HG03045 (cell line): ENCODE data around the gene NHEJ1.

Source experiments
- ATAC-seq: cut with Tn5 transposase; IDR thresholded peaks from one replicate; pipeline ENCODE4 v1.9.1; 2021; ENCODE audit warnings: mild to moderate bottlenecking, moderate library complexity; ENCODE audit not compliant: unreplicated experiment

NHEJ1 gene

DNA sequence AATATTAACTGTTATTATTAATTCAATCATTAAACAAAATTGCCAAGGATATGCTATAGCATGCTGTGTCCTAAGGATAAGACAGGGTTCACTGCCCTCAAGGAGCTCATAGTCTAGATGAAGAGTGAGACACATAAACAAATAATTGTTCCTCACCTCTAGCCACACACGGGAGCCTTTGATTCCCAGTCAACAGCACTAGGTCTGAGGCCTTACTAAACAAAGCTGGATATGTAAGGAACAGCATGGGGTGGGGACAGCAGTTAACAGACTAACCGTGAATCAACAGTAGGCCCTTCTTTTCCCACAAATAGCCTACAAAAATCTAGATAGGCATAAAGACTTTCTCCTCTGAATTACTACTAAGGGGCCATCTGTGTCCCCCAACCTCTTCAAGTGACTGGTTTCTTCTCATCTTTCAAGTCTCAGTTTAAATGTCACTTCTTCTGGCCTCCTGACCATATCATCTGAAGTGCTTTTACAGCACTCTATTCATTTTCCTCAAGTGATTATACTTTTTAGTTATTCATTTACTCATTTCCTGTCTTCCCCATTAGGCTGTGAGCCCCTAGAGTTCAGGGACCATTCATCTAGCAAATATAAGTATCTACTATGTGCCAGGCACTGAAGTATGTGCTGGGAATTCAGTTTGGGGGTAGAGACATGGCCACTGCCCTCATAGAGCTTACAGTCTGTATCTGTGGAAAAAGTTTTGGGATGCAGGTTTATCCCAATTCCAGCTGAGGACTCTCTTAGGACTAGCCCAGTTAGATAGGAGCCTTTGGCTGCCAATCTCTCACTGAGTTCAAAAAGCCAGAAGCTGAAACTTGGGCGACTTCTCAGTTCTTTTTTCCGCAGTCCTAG, 69.9 kb downstream of the NHEJ1 start:
- ATAC-seq: no peak

DNA sequence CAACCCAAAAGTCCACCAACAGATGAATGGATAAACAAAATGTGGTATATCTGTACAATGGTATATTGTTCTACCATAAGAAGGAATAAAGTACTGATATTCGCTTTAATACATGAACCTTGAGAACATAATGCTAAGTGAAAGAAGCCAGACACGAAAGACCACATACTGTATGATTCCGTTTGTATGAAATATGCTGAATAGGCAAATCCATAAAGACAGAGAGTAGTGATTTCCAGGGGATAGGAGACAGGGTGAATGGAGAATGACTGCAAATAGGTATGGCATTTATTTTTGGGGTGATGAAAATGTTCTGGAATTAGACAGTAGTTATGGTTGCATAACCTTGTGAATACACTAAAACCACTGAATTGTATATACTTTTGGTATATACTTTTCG, 71.3 kb downstream of the NHEJ1 start:
- ATAC-seq: no peak

DNA sequence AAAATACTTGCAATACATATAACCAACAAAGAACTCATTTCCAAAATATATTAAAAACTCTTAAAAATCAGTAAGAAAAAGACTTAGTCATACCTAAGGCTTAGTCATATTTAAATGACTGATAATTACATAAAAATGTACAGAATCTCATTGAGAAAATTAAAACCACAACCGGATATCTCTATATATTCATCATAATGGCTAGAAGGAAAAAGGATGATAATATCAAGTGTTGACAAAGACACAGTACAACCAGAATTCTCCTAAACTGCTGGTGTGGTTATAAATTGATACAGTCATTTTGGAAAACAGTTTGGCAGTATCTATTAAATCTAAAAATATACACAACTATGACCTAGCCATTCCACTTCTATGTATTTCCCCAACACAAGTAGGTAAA, 72.8 kb downstream of the NHEJ1 start:
- no peak for ATAC-seq

DNA sequence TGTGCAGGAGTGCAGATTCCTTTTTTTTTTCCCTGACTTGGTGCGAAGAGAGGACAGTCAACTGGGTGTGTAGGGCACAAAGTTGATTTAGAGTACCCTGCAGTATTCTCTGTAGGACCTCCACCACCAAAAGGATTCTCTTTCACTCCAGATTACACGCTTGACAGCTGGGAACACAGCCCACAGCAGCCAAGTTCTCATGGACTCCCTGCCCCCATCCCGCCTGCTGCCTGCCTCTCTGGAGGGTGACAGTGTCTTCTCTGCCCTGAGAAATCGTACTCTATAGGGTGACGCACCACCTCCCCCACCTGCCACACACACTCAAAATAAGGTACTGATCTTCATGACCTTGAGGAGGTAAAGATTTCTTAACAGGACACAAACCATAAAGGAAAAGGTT, 73.3 kb downstream of the NHEJ1 start:
- no peak for ATAC-seq

DNA sequence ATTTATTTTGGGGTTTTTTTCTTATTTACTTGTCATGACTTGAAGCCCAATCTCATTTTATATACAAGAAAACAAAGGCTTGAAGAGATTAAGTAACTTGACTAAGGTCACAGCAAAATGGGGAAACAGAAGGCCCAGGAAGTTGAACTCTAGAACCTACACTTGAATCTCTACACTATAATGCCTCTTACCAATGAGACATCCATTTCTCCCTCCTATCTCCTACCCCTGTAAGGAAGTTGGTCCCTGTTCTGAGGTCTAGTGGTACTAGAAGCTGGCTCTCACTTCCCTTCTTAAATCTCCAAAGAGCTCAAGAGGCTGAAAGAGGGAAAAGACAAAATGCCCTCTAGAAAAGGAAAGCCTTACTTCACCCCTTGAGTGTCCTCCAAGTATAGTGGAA, 74.4 kb downstream of the NHEJ1 start:
- no peak for ATAC-seq

DNA sequence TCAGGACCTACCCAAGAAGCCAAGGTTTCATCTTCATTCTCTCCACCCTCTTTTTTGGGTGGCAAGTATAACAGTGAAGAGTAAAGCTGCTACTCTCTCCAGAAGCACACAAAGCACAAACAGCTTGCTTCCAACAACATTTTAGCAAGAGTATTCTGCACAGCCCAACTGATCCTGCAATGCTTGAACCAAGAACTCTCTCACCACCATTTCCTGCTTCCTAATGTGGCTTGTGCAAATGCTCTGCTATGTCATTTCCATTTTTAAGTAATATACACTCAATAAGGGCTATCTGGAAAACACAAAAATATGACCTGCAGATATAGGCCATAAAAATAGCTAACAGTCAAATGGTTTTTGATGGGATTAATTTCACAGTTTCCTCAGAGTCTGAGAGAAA, 75.8 kb downstream of the NHEJ1 start:
- ATAC-seq: no peak

DNA sequence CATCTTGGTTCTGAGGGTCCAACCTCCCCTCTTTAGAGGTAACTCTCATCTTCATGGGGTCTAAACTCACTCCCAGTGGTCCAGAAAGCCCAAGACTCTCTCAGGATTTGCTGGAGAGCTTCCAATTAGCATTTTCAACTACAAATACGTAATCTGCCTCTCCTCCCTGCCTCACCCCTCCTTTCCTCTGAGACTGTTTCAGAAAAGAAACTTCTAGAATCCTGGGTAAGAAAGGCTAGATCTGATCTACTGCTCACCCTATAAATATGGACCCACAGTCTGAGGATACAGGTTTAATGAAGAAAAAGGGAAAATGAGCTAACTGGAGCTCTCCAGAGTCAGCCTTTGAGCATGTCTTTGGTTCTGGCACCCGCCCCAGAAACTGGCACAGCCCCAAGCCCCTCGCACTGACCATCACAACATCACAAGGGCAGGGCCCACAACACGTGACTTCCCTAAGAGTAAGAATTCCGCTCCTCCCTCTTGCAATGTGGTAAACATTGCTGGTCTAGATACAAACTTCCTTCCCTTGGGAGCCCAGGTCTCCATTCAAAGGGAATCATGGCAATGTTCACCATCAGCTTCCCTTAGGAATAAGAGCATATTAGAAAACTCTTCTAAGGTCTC, 78.2 kb downstream of the NHEJ1 start:
- no peak for ATAC-seq

DNA sequence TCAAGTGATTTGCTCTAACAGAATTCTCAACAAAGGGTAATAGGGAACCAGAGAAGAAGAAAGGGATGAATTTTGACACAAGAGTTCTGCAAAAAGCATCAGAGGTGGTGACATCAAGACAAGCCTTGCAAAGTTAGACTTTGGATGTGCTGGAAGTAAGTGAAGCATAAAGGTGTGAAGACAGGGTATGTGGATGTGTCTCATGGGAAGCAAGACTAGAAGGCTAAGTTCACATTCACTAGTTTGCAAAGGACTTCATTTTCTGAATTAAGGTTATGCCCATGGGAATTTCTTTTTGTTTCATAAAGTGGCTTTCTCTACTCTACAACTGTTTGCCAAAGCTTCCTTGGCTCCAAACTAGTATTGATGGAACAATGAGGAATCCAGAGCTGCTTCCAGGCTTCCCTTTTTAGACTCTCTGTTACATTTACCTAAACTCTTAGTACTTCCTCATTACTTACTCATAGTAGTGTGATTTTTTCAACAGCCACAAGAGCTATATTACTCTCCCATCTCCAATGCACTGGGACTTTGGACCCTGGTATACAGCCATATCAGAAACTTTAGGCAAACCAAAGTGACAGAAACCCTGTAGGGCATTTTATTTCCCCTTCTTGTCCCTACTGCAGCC, 78.8 kb downstream of the NHEJ1 start:
- ATAC-seq: no peak

DNA sequence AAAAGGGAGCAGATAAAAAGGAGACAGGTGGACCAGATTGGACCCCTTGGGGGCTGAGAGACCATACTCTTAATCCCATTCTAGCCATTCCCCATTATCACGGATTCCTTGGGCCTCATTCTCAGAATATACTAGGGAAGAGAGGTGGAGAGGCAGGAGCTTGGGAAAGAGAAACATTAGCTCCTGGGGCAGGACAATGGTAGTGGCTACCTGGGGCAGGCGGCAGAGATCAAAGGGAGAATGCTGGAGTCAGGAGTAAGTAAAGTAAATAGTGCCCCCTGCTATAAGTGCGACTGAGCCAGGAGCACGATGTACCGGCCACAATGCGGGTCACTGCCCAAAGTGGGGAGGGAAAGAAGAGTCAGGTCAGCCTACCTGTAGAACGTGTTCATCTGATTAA, 79.5 kb downstream of the NHEJ1 start:
- no peak for ATAC-seq

DNA sequence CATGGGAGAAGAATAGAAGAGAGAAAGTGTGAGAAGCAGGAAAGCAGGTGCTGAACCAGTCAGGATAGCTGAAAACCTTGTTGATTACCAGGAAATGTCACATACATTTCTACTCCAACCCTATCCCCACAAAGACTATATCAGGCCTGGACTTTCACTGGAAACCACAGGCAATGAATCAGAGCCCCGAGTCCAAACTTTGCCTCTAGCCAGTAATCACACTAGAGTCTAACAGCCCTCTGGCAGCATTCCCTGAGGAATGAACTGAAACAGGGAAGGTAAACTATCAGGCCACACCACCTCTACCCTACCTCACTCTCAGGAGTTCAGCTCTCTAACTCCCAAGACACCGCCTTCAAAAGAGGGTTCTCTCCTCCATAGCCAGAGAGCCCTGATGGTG, 81.2 kb downstream of the NHEJ1 start:
- no peak for ATAC-seq

DNA sequence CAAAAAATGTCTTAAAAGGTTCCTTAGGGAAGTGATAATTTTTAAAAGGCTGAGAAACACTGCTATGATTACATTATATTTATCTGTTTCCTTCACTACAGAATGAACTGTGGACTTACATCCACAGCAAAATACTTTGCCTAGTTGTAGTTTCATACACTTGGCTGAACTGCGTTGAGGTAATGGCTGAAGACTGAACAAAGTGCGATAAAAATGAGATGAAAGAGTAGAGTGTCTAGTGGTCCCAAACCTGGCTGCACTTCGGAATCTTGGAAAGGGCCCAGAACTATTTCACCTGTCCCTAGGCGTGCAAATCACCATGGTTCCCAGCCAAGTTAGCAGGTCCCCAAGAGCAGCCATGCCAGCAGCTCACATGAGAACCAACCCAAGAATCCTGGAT, 81.7 kb downstream of the NHEJ1 start:
- ATAC-seq: no peak

DNA sequence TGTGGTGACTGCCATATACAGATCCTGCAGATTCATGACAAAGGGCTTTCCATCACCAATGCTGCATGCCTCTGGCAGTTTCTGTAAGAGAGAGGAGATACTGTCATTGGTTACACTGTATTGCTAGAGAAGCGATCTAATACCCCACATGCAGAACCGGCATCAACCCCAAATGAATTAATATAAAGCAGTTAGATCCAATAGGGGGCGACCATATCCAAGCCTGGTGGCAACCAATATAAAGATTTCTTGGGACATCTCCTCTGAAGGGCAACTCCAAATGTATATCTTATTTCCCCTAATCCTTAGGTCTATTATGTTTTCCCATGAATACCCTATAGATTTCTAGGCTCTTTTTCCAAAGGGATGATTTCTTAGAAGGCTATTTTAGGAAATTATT, 82.5 kb downstream of the NHEJ1 start:
- no peak for ATAC-seq

DNA sequence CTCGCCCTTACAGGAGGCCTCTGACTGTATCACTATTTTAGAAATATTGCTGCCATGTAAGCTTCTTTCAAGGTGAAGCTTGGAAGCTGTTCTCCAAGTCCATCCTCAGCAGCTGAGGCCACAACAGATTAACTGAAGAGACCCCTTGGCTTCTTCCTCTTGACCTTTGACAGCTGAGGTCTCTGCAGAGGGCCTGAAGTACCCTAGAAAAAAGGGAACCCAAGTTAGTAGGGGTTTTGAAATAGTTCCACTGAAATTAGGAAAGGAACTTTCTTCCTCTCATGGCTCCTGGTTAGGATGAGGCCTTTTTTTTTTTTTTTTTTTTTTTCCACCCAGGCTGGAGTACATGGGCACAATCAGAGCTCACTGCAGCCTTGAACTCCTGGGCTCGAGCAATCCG, 84.4 kb downstream of the NHEJ1 start:
- no peak for ATAC-seq

DNA sequence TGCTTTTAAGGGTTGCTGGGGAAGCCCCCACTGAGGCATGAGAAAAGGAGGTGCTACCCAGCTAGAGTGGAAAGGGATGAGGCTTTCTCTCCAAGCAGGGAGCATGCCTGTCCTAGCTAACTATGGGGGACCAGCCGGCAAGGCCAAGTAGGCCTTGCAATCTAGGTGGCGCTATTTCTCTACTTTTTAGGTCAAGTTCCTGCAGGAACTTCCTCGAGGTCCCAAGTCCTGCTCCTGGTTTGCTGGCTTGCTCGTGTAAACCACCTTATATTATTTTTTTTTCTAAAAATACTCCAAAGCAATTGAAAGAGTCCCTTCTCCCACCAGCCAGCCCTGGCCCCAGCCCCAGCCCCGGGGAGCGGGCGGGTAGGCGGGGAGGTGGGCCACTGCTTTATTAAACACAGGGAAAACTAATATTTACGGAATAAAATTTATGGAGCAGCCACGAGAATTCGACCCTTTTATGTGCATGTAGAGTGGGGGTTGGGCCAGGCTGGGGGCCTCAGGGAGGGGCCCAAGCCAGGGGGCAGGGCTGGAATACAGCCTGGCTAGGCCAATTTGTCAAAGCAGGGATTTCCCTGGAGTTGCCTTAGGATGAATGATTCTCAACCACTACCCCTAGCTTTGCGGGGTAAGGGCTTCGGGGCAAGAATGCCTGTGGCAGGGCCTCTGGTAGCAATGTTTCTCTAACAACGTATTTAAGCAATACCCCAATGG, 87.0 kb downstream of the NHEJ1 start:
- ATAC-seq: no peak

DNA sequence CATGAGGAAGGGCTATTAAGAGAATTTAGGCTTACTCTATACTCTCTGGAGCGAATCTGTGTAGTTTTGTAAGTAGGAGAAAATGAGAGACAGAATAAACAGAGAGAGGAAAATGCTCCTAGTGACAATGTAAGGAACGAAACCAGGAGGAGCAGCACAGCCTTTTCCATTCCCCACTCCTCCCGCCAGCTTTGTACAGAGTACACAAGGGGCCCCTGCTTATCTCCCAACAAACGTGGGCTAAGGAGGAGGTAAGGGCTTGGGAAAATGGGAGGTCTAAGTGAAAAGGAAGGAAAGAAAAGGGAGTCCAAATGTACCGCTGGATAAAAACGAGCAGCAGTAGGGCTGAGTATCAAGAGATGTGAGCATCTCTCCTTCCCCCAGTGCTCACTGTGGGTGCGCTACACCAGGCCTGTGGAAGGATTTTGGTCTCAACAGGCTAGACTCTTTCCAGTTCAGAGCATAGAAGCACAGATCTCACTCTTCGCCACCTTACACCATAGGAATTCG, 87.8 kb downstream of the NHEJ1 start:
- no peak for ATAC-seq

DNA sequence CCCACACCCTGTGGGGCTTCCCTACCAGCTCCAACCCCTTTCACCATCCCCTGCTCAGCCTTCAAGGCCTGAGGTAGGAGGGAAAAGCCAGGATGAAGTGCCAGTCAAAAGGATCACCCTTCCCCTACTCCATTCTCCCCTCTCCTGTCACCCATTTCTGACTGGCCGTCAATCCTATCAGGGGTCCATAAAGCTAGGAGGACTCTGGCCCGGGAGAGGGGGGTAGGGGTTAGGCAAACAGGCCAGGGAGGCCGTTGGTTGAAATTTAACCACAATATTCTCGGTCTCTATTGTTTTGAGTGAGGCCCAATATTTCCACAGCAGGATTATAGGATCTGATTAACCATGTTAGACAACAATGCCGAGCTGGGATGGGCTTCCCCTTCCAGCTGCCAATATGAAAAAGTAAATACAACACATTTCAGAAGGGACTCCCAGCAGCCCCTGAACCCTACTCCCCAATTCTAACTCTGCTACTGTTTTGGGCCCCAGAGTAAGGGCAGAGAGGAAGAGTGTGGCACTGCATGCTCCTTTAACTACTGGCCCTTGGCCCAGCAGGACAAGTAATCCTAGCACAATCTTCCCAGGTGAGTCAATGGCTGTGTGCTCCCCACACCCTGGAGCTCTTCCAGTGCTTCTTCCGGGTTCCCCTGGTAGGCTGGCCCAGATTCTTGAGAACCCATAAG, 89.3 kb downstream of the NHEJ1 start:
- no peak for ATAC-seq

DNA sequence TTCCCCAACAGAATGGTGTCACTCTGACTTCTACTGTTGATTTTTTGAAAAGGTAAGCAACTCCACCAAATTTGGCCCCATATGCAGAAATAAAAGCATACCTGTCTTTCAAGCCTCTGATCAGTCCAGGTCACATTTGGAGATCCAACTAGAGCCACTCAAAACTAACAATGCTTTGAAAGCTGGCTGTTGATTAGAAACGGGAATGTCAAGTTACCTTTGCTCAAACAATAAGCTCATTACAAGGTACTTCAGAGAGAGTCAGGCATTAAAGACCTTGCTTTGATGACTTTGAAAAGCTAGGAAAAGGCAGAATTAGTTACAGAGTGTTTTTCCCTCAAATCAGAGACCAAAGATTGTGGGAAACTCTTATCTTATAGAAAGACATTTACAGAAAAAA, 95.1 kb downstream of the NHEJ1 start:
- no peak for ATAC-seq

DNA sequence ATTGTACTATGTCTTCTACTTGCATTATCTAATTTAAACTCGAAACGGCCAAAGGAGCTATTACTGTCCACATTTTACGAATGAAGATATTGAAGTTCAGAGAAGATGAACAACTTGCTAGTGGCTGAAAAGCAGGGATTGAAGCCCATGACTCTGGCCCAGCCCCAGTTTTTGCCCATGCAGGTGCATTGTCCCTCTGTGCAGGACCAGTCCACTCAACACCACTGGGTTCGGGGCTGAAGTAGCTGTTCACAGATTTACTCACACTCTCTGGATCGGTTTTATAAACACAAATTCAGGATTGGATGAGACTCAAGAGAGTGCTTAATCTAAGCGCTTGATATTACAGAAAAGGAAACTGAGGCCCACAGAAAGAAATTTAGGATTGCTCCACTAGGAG, 98.5 kb downstream of the NHEJ1 start:
- no peak for ATAC-seq

DNA sequence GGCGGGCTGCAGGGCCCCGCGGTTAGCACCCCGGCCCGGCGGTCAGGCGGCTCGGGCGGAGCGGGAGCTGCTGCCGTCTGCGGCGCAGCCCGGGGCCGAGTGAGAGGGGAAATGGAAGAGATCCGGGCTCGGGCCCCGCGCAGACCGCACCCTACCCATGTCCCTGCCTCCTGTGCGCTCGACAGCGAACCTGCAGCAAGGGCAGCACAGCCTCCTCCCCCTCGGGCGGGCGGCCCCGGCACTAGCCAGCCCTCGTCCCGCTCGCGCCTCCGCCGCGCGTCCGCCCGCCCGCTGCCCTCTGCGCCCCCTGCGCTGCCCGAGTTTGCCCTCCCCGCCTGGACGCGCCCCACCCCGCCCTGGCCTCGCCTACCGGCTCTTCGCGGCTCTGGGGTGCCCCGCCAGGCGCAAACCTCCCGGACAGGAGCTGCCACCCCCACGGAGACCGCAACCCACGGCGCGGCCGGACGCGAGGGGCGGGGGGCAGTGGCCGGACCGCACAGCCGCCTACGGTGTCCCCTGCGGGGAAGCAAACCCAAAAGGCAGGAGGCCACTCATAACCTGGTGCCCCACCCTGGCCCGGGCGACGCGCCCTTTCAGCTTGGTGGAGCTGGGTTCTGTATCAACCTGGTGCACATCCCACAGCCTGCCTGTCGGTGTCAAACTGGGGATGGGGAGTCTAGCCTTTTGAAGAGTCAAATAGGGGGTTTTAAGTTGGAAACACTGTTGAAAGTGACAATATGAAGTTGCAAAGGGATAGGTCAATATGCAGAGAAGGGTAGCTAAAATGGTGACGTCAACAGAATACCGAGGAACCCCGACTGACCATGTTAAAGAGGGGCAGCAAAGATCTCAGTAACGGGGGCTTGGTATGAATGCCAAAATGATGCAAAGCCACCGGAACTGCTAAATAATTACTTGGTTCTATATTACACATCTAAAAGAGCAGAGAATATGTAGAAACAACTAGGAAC, 99.5 kb downstream of the NHEJ1 start, which contains the start of gene IHH:
Gene IHH (minus strand): TSS at position 101 of the 971 bp plus-strand sequence. CDS start 454 bp downstream, outside the sequence.
- ATAC-seq: no peak
